G401.6 (cell line): ENCODE data around the gene ERG.

Experiments used
- FAIRE-seq: peaks from 2 replicates; lab custom pipeline; 2012; peaks lifted over from hg19 to GRCh38; lab: Jason Lieb, UNC

The ERG gene

DNA sequence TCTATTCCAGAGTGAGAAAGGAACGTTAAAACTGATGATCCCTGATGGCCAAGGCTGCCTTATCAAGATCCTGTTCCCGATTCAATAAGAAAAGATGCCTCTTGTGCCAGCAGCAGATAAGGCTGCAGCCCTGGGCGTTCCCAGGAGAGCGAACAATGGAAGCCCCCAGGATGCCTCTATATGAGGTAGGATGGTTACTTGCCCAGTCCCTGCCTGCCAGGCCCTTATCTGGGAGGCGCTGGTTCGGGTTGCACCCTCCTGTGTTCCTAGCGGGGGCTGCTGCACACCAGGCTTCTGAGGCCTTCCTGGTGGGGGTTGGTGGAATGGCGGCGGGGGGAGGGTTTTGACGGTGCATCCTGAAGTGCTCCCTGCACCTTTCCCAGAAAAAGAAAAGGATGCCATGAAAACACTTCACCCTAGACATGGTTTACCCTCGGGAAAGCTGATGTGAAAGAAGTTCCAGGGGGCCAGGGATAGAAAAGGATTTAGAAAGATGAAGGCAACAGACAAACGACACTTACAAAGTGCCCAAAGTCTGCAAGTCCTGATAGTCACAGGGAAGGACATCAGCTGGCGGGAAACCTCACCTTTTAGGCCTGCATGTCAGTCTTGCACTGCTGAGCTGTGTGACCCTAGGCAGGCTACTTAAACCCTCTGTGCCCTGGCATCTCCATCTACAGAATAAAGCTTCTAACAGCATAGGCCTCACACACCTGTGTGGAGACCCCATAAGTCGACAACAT, 141.2 kb downstream of the ERG start:
- no peak for FAIRE-seq

DNA sequence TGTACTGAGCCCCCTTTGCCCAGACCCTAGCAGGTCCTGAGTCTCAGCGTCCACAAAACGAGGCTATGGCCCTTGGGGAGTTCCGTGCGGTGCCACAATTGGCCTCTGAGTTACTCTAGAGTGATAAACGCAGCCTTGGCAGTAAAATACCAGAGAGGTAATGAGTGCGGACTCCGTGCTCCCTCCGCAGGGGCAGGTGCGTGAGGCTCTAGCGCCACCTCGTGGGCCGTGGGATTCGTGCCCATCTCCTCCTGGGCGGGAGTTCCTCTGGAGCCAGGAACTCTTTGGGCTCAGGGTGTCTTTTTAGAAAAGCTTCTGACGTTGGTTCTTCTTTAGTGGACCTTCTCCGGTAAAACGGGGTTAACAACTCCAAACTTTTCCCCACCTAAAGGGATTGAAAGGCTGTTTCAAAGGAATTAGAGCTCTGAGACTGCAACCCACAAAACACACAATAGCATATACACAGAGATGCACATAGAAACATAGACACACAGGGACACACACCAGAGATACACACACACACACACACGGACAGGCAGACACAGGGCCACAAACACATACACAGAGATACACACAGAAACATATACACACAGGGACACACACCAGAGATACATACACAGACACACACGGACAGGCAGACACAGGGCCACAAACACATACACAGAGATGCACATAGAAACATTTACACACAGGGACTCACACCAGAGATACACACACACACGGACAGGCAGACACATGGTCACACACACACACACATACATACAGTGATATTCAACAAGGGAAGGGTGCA, 142.1 kb downstream of the ERG start:
- FAIRE-seq, result no peak

DNA sequence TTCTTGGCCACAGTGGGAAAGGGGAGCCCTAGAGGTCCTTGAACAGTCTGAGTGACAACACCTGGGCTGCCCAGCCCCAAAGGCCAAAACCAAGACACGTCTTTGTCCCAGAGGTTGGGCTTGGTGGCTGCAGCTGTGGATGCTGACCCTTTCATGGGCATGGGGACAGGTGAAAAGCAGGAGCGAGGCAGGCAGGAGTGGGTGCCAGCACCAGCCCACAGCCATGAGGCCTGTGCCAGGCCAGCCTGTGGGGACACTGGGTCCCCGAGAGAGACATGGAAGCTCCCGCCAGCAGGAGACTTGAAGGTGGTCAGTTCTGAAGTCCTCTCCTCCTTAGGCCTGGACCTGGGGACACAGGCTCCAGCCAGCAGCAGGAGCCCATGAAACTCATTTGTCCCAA, 142.9 kb downstream of the ERG start:
- no peak for FAIRE-seq

DNA sequence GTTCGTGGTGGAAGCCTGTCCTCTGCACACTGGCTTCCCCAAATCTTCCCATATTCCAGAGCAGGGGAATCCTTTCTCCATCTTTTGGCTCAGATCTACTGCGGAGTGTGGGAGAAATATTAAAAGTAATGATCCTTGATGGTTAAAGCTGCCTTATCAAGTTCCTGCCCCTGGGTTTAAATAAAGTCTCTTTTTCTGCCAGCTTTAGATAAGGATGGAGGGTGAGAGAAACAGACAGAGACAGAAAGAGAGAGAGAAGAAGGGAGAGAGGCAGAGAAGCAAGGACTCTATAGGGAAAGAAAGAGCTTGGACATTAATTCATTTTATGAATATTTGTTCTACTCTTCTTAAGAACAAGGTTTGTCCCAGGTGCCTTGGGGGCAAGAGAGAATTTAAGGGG, 143.5 kb downstream of the ERG start:
- no peak for FAIRE-seq

DNA sequence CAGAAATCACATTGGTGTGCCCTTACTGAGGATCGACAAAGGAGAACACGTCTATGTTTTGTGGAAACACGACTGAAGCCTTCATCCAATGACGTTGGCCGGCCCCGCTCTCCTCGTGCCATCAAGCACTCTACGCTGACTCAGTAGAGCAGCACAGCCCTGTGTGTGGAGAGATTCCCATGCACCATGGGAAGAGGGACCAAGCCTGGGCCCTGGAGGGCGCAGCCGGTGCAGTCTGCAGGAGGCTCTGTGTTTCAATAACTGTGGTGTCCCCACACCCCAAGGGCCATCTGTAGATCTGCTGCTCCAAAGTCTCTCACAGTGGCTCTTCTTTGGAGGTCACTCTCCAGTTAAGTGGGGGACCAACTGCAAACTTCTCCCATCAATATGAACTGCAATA, 144.0 kb downstream of the ERG start:
- FAIRE-seq, result no peak

DNA sequence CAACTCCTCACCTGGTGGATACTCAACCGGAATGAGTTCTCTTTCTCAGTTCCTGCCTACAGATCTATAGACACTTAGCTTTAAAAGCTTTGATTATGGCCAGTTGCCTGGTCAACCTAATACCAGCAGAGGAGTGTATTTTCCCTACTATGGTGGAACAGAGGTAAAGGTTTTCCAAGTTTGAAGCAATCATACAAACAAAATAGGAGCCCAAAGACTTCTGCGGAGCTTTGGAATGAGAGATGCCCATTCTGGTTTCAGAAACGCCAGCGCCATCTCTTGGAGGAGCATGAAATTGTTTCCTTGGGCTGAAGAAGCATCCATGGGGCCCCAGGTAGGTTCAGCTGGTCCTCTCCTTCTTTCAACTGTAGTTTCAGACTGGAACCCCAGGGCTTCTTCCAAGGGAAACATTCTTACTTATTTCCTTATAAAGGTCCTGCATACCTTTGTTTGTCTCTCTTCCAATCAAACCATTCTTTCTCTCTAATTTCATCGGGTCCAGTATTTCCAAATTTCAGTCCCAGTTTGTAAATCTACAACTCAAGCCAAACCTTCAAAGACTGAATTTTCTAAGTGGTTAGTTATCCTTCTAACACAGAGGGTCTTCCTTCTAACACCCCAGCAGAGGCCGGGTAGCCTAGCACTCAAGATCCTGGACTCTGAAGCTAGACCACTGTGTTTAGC, 145.6 kb downstream of the ERG start:
- no peak for FAIRE-seq

DNA sequence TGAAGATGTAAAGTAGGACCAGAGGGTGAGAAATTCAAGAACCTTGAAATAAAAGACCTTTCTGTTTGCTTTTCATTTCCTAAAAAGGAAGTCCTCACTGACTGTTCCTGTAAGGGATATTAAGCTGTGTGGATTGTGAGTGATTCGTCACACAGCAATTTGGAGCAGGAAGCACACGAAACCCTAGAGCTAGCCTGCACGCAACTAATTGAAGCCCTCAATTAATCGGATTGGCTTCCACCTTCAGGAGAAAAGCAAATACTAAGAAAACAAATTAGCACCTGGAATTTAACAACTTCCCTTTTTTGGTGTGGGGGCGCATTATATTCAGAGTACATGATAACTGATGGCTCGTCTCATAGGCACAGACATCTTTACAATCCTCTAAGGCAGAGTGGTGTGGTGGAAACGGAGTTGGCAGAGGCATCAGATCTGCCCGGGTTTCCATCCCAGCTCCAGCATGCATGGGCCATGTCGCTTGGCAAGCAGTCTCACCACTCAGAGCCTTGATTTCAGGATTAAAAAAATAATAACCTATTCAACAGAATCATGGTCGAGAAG, 146.2 kb downstream of the ERG start:
- no peak for FAIRE-seq

DNA sequence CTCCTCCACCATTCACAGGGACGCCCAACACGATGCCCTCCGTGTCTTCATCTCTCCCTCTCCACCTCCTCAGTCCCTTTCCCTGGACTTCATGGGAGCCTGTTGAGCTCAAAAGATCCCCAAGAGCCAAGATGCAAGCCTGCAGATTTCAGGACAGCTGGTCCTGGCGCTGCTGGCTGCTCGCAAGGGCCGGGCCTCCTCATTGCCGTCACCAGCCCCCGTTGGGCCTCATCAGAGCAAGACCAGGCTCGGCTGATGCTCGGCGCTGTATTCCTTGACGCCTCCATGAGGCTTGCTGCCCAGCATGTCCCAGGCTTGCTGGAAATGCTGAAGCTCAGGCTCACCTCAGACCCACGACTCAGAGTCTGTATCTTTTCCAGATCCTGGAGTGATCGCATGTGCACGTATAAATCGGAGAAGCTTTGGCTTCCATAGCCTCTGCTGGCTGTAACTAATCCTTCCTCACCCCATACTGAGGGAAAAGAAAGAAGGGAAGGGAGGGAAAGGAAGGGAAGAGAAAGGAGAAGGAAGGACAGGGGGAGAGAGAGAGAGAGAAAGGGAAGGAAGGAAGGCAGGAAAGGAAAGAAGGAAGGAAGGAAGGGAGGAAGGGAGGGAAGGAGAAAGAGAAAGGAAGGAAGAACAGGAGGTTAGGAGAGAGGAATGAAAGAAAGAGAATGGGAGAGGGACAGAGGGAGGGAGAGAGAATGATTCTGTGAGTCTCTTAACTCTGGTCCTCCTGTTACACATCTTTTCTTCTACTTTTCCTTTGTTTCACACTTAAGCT, 146.9 kb downstream of the ERG start:
- FAIRE-seq, result no peak

DNA sequence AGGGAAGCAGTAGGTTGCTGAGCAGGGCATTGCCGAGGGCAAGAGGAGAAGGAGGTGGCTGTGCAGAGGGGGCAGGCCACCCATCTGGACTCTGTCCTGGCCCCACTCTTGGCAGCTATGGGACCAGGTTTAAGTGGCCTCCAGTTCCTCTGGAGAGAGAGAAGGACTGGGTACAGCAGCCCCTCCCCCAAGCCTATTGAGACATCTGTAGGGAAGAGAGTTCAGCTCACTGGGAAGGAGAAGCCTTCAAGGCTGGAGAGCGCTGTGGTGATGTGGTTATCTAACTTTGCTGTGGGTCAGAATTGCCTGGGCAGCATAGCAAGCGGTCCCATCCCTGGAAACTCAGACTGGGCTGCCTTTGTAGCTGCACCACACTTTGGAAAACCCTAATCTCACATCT, 147.6 kb downstream of the ERG start:
- FAIRE-seq, result no peak

DNA sequence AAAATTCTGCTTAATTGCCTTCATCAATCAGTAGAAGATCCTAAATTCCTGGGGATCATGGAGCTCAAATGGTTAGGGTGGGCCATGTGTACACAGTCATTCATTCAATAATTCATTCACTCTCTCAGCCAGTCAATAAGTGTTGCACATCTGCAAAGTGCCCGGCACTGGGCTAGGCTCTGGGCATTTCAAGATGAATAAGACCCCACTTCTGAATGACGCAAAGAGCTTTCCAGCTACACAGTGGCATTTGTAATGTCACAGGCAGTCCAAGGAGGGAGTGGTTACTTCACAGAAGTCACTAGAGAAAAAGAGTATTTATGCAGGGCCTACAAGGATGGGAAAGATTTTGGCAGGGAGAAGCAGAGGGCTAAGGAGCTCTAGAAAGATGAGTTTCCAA, 148.3 kb downstream of the ERG start:
- FAIRE-seq, result no peak

DNA sequence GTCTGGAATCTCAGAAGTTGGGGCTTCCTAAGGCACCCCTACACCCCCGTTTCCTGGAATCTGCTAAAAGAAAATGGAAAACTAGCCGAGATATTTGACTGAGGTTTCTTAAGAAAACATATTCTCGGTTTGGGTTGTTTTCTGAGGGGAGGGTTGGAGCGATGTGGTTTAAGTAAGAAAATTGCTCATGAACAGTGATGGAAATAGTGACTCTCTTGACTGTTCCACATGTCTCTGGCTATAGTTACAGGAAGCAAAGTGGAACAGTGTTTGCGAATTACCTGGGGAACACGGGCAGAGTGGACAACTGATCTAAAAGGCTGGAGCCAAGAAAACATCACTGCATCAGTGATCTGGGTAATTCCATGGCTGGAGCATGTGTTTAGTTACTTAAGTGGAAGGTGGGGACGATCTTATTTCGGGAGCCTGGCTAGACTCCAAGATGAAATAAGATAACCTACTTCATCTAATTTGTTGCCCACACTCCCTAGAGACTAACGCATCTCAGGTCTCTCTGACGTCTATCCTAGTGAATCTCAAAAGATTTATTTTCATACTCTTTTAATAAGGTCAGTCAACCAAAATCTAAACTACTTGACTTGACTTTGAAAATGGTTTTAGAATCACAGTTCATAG, 149.0 kb downstream of the ERG start:
- no peak for FAIRE-seq

DNA sequence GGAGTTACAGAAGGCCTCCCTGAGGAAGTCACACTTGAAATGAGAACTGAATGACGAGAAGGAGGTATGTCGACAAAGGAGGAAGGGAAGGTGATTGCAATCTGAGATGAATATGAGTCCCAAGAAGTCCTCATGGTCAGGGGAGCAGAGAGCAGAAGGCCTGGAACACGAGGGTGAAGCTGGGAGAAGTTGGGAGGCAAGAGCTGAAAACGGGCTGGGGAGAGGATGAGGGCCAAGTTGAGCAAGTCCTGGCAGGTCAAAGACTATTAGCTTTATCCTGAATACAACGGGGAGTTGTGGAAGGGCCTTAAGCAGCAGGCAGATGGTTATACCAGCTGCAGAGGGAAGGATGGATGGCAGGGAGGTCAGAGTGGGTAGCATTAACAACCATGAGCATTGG, 152.0 kb downstream of the ERG start:
- no peak for FAIRE-seq

DNA sequence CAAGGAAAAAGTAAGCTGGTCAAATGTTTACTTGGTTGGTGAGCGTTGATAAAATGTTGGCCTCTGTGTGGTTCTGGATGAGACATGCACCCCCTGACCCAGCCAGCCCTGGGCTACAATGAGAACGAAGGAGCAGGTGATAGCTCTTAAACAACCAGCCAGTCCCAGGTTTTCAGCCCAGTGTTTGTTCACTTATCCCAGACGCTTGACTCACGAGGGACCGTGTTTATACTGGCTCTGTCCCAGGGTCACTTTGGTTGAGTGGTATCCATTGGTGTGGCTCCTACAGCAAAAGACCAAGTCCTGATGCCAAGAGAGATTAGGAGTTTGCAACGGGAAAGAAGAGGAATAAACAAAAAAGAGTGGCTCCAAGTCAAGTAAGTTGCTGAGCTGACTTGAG, 154.6 kb downstream of the ERG start:
- FAIRE-seq, result no peak

DNA sequence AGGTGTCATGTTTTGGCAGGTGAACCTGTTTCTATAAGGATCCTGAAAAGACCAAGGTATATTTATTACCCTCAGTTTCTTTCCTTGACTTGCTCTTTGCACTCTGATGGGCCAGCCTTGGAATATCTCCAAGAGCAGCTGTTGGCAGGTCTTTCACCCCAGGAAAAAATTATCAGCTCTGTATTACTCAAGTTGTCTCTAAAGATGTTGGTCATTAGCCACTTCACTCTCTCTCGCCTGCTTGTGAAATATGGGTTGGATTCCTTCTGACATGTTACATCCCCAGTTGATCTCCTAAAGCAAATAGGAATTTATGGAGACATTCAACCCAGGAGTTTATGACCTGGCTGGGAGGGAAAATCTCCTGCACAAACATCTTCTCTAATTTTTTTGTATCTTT, 155.5 kb downstream of the ERG start:
- no peak for FAIRE-seq

DNA sequence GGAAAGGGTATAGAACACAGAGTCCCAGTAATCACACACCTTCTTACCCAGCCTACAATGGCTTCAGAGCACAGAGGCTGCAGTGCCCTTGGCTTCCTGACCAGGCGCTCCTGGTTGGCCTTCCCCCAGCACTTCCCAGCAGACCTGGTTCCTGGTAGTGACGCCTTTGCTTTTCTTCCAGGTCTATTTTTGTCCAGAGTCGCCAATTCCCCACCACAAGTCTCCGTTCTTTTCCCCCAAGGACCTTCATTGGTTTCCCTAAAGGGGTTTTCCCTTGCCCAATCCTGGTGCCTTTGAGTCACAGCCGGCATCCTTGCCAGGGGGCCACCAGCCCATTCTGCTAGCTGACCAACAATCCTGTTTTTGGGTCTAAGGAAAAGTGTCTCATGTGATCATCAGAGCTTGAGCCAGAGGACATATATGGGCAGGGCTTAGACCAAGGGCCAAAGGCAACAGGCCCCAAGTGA, 156.7 kb downstream of the ERG start:
- FAIRE-seq, result no peak

DNA sequence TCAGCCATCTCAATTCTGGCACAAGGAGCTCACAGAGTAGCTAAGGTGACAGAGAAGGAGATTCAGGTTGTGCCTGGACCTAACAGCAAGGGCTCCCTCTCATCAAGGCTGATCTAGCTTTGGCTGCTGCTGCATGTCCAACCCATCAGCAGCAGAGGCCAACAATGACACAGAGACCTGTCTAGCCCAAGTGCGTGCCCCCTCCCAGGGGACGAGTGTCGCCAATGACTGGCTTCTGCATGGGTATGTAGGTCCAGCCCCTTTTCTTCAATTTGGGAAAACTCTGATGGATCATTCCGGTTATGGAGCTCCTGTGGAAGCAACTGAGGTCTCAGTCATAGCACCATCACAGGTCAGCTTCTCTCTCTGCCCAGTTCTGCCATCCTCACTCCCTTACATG, 158.1 kb downstream of the ERG start:
- no peak for FAIRE-seq

DNA sequence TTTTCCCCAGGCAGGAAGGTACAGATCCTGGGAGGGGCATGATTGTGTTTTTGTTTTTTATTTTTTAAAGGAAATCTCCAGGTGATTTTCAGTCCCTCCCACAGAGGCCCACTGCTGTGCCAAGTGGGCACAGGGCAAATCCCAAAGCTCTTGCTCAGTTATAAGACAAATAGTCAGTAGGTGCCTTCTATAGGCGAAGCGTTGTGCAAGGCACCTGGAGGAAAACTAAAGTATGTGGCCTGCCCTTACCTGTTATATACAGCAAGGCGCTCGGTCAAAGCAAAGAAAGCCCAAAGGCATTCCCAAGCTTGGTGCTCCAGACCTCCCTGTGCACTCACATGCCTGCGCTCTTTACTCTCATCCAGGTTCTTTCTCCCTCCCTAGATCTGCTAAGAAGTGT, 160.5 kb downstream of the ERG start:
- no peak for FAIRE-seq

DNA sequence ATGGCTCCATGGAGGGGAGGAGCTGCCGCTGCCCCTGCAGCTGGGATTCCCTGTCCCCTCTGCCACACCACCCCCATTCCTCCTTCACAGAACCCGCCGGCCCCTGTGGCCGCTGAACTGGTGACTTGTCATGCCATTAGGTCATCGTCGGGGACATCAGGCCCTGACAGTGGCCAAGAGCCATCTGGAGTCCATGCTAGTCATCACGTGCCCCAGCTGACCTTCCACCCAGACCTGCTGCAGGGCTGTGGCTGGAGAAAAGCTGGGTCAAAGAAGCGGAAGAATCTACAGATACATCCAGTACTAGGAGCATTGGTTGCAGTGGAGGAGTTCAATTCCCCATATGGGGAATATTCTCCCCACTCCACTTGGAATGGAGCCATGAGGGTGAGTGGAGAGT, 163.4 kb downstream of the ERG start:
- FAIRE-seq, result no peak

DNA sequence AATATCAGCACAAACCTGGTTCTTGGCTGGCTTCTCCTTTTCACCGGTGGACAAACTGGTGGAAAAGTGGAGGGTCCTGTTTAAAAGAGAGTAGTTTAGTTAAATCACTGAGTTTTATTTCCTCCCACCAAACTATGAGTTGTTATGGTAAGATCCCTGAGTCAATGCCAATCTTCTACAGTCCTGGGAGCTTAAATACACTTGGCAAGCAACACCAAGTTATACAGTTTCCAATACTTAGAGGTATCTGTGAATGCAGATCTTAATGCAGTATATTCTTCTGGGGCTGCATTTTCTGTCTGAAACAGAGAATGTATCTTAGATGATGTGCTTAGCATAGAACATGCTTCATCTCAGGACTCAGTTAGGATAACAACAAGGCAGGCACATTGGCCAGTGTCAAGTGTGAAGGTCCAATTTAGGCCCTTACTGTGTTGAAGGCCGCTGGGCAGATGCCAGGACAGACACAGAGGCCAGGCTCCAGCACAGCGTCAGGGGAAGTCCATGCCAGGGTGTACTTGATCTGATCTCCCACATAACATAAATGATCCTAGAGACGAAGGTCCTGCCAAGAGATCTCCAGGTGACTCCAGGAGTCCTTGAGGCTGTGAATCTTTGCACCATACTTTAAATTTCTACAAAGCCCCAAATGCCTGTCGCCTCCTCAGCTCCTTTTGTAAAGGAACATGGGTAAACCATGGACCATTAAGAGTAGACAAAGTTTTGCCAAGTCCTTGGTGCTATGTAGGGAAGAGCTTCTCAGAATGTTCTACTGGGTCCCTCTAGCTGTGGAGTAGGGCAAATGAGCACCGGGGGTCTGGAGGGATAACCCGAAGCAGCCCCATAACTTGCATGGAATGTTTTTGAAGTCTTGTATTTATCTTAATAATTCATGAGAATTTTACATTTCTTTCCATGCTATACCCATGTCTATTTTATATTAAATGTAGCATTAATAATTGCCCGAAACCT, 164.7 kb downstream of the ERG start:
- no peak for FAIRE-seq

DNA sequence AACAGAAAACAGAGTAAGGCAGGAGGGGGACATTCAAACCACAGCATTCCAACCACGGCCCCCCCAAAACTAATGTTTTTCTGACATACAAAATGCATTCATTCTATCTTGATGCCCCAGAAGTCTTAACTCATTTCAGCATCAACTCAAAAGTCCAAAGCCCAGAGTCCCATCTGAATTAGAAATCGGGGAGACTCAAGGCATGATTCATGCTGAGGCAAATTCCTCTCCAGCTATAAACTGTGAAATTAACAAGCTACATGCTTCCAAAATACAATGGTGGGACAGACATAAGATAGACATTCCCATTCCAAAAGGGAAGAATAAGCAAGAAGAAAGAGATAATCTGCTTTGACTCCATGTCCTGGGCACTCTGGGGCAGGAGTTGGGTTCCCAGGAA, 167.6 kb downstream of the ERG start:
- no peak for FAIRE-seq
